Measurements from ENCODE around the gene SLC17A3.

SLC17A3 gene

DNA sequence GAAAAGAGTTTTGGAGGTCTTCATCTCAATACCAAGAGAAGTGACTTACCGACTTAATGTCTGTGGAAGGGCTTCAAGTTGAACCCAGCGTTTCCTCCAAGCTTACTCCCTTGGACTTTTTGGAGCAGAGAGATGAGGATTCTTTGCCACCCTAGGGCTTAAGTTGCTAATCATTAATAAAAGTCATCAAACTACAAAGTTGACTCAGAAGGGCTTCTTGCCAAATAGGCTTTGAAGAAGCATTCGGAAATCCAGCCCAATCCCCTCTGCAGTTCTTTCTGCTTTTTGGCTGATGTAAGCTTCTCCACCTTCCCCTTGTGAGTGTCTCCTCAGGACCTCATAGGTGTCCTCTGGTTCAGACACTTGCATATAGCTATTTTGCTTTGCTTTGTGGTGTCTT, at the start of gene SLC17A3:
Gene SLC17A3 (minus strand): TSS at position 126 of the 400 bp plus-strand sequence. CDS start 5,856 bp downstream, outside the sequence.
- in situ Hi-C loops (cut with MboI; ENCODE audit: low sequenced_read_pairs): no loop called here

GRCh38 chr6:25922301-25922700, 48.3 kb upstream of the SLC17A3 start:
- H3K36me3 ChIP-seq (replicated peaks): no peaks in the 10 kb centered on the region
- H3K4me3 ChIP-seq: no peak overlapping the region
- no peaks in the 10 kb centered on the region for H3K4me1 ChIP-seq
- H3K27me3 ChIP-seq (ENCODE audit: low read depth): no peaks in the 10 kb centered on the region
- in situ Hi-C loops (cut with MboI; ENCODE audit: low sequenced_read_pairs): no loop called here
- H3K9me3 ChIP-seq: no peaks in the 10 kb centered on the region
- DNase-seq (ENCODE audit: low spot score in 2 of 2): no peak

More for the DNA sequence above, at the start of gene SLC17A3:
- no peaks in the 10 kb centered on the region for H3K36me3 ChIP-seq (replicated peaks)
- no peak for DNase-seq (ENCODE audit: low spot score in 2 of 2)
- no peak within 1 kb of the TSS for H3K4me3 ChIP-seq
- H3K9me3 ChIP-seq: no peaks in the 10 kb centered on the region
- H3K4me1 ChIP-seq: no peaks in the 10 kb centered on the region
- H3K27me3 ChIP-seq (ENCODE audit: low read depth): no peaks in the 10 kb centered on the region; the same call in 1 of the 2 replicates

- H3K9me3 ChIP-seq: no peaks in the 10 kb centered on the region
- no peaks in the 10 kb centered on the region for H3K27me3 ChIP-seq (ENCODE audit: low read depth)
- no peak for DNase-seq (ENCODE audit: low spot score in 2 of 2)
- in situ Hi-C loops (cut with MboI; ENCODE audit: low sequenced_read_pairs): no loop called here
- no peaks in the 10 kb centered on the region for H3K4me1 ChIP-seq
- no peaks in the 10 kb centered on the region for H3K36me3 ChIP-seq (replicated peaks)
- H3K4me3 ChIP-seq: no peak overlapping the region
Measured at GRCh38 chr6:25921525-25922203, 47.6 kb upstream of the SLC17A3 start.

DNA sequence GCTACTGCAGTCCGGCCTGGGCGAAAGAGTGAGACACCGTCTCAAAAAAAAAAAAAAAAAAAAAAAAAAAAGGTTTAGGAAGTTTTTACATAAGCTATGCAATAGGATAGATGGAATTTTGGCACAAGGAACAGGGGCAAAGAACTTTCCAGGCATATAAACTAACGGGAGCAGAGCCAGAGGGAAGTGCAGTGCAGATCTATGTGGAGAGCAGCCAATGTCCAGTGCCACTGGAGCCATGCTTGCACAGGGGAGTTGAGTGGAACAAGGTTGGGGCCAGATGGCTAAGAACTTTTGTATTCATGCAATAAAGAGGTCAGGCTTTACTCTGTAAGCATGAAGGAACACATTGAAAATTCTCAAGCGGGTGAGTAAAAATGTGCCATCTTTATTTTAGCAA, 45.6 kb upstream of the SLC17A3 start:
- no peak for DNase-seq (ENCODE audit: low spot score in 2 of 2)
- no peaks in the 10 kb centered on the region for H3K27me3 ChIP-seq (ENCODE audit: low read depth)
- no peak overlapping the region for H3K4me3 ChIP-seq
- H3K36me3 ChIP-seq (replicated peaks): no peaks in the 10 kb centered on the region
- no peaks in the 10 kb centered on the region for H3K4me1 ChIP-seq
- in situ Hi-C loops (cut with MboI; ENCODE audit: low sequenced_read_pairs): no loop called here
- H3K9me3 ChIP-seq: no peaks in the 10 kb centered on the region

- Histone ChIP-seq H3K4me1 (no peaks in the 10 kb centered on the region), H3K4me3 (no peak overlapping the region), H3K36me3 (replicated peaks) (no peaks in the 10 kb centered on the region), H3K9me3 (no peaks in the 10 kb centered on the region), H3K27me3 (ENCODE audit: low read depth) (no peaks in the 10 kb centered on the region)
- in situ Hi-C loops (cut with MboI; ENCODE audit: low sequenced_read_pairs): no loop called here
- no peak for DNase-seq (ENCODE audit: low spot score in 2 of 2)
Measured at GRCh38 chr6:25918083-25918683, 44.1 kb upstream of the SLC17A3 start.

DNA sequence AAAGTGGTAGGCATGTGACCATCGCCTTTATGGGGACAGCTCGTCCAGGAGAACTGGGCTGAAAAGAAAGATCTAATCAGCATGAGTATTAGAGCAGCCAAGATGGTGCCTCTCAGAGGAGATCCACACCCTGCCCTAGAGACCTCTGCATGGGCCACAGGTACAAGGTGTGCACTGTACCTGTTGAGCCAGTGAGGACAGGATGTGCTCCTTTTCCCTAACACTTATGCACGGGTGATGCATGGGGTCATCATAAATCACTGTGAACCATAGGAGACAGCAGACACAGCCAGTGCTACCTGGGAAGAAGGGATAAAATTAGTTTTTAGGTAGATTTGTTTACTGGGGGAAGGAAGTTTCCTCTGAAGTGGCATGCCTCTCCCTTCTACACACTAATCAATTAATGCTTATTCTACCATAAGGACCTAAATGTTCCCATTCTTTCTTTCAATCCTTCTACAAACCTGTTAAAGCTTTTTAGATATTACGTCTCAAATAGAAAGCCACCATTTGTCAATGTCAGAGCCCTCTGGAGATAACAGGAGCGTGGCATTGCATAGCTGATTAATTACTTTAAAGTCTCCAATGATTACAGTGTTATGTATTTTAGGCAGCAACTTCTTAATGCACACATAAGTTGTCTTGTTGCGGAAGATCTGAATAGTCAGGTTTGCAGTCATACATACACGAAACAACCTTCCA, 42.9 kb upstream of the SLC17A3 start:
- Histone ChIP-seq H3K4me1 (no peaks in the 10 kb centered on the region), H3K36me3 (replicated peaks) (no peaks in the 10 kb centered on the region), H3K27me3 (ENCODE audit: low read depth) (no peaks in the 10 kb centered on the region), H3K4me3 (no peak overlapping the region), H3K9me3 (no peaks in the 10 kb centered on the region)
- no peak for DNase-seq (ENCODE audit: low spot score in 2 of 2)
- in situ Hi-C loops (cut with MboI; ENCODE audit: low sequenced_read_pairs): no loop called here

DNA sequence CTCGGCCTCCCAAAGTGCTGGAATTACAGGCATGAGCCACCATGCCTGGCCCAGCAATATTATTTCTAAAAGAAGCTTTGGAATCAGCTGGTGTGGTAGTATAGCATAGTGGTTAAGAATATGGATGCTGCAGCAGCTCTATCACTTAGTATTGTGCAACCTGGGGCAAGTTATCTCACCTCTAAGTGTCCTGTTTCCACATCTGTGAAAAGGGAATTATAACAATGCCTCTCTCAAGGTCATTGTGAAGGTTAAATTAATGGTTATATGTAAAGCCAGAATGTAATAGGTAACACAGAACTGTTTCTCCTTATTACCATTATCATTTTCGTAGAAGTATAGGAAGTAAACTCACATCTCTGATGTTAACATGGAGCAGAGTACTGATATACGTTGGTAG, 42.3 kb upstream of the SLC17A3 start:
- H3K4me1 ChIP-seq: no peaks in the 10 kb centered on the region
- H3K36me3 ChIP-seq (replicated peaks): no peaks in the 10 kb centered on the region
- in situ Hi-C loops (cut with MboI; ENCODE audit: low sequenced_read_pairs): no loop called here
- DNase-seq (ENCODE audit: low spot score in 2 of 2): no peak
- H3K4me3 ChIP-seq: no peak overlapping the region
- no peaks in the 10 kb centered on the region for H3K9me3 ChIP-seq
- H3K27me3 ChIP-seq (ENCODE audit: low read depth): no peaks in the 10 kb centered on the region

GRCh38 chr6:25913741-25914140, 39.7 kb upstream of the SLC17A3 start:
- no peaks in the 10 kb centered on the region for H3K36me3 ChIP-seq (replicated peaks)
- H3K27me3 ChIP-seq (ENCODE audit: low read depth): no peaks in the 10 kb centered on the region
- no peak for DNase-seq (ENCODE audit: low spot score in 2 of 2)
- H3K4me3 ChIP-seq: no peak overlapping the region
- H3K9me3 ChIP-seq: no peaks in the 10 kb centered on the region
- no peaks in the 10 kb centered on the region for H3K4me1 ChIP-seq
- in situ Hi-C loops (cut with MboI; ENCODE audit: low sequenced_read_pairs): no loop called here

DNA sequence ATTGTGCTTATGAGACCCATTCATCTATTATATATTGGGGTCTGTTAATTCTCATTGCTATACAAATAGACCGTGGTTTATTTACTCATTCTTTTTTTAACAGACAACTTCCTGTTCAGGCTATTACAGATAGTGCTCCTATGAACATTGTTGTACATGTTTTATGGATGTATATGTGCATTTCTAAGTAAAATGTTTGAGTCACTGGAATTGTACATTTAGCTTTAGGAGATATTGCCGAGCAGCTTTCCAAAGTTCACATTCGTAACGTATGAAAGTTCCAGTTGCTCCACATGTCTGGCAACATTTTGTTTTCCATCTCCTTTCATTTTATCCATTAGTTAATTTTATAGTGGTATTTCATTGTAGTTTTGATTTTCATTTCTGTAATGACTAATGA, 37.3 kb upstream of the SLC17A3 start:
- Histone ChIP-seq H3K4me1 (no peaks in the 10 kb centered on the region), H3K4me3 (no peak overlapping the region), H3K27me3 (ENCODE audit: low read depth) (no peaks in the 10 kb centered on the region), H3K36me3 (replicated peaks) (no peaks in the 10 kb centered on the region), H3K9me3 (no peaks in the 10 kb centered on the region)
- in situ Hi-C loops (cut with MboI; ENCODE audit: low sequenced_read_pairs): no loop called here
- no peak for DNase-seq (ENCODE audit: low spot score in 2 of 2)

DNA sequence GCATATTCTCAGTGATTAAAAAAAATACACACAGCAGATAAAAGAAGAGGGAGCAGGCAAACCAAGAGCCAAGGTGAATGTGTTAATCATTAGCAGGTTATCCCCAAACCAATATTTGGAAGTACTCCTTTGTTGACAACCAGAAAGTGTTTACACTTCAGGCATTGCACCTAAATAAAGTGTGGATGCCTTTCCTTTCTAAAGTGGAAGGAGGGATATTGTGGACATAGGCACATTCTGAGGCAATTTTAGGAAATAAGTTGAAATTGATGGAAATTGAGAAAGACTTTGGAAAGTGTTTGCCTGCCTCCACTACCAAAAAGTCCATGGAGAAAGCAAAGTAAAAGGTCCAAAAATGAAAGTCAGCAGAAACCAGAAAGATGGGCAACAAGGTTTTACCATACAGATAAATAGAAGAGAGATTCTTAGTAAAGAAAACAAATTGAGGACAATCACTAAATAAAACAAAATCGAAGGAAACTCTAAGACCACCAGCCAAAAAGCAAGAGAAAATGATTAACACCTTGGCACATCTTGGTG, 33.5 kb upstream of the SLC17A3 start:
- H3K4me1 ChIP-seq: no peaks in the 10 kb centered on the region
- no peaks in the 10 kb centered on the region for H3K27me3 ChIP-seq (ENCODE audit: low read depth)
- no peaks in the 10 kb centered on the region for H3K36me3 ChIP-seq (replicated peaks)
- H3K4me3 ChIP-seq: no peak overlapping the region
- H3K9me3 ChIP-seq: no peaks in the 10 kb centered on the region
- in situ Hi-C loops (cut with MboI; ENCODE audit: low sequenced_read_pairs): no loop called here
- DNase-seq (ENCODE audit: low spot score in 2 of 2): no peak

- Histone ChIP-seq H3K9me3 (no peaks in the 10 kb centered on the region), H3K27me3 (ENCODE audit: low read depth) (no peaks in the 10 kb centered on the region), H3K4me3 (no peak overlapping the region), H3K36me3 (replicated peaks) (no peaks in the 10 kb centered on the region), H3K4me1 (0 out of 2 replicates have a peak, but pooled peaks cover 4% of the 10 kb centered on the region)
- in situ Hi-C loops (cut with MboI; ENCODE audit: low sequenced_read_pairs): no loop called here
- no peak for DNase-seq (ENCODE audit: low spot score in 2 of 2)
Measured at GRCh38 chr6:25903467-25904099, 29.5 kb upstream of the SLC17A3 start.

GRCh38 chr6:25902071-25902470, 28.0 kb upstream of the SLC17A3 start:
- Histone ChIP-seq H3K27me3 (ENCODE audit: low read depth) (no peaks in the 10 kb centered on the region), H3K4me3 (no peak overlapping the region), H3K36me3 (replicated peaks) (no peaks in the 10 kb centered on the region), H3K9me3 (no peaks in the 10 kb centered on the region), H3K4me1 (0 out of 2 replicates have a peak, but pooled peaks cover 4% of the 10 kb centered on the region)
- in situ Hi-C loops (cut with MboI; ENCODE audit: low sequenced_read_pairs): no loop called here
- DNase-seq (ENCODE audit: low spot score in 2 of 2): no peak

GRCh38 chr6:25900843-25901242, 26.8 kb upstream of the SLC17A3 start:
- in situ Hi-C loops (cut with MboI; ENCODE audit: low sequenced_read_pairs): no loop called here

More at GRCh38 chr6:25900843-25901242, 26.8 kb upstream of the SLC17A3 start:
- Histone ChIP-seq H3K9me3 (no peaks in the 10 kb centered on the region), H3K36me3 (replicated peaks) (no peaks in the 10 kb centered on the region), H3K4me1 (0 out of 2 replicates have a peak, but pooled peaks cover 4% of the 10 kb centered on the region), H3K27me3 (ENCODE audit: low read depth) (no peaks in the 10 kb centered on the region), H3K4me3 (no peak overlapping the region)
- DNase-seq (ENCODE audit: low spot score in 2 of 2): no peak
